Hepatocyte (in vitro differentiated cells): ENCODE data around the gene ERC2. TPM values are rescaled to one million over a fixed set of nuclear protein-coding genes. Genes with fewer than 3 reads are reported as not detected.

ENCODE experiments used
- DNase-seq: peaks from one replicate; pipeline ENCODE4 v3.0.0-alpha.2; 2016; ENCODE audit warnings: low spot score
- H2AFZ ChIP-seq: fragments of 200-600 bp; sonication (generic); 2 replicates; pipeline ENCODE4 v1.6.0; 2016; ENCODE audit warnings: antibody characterized with exemption, mild to moderate bottlenecking
- H3K27ac ChIP-seq: fragments of 200-600 bp; sonication (generic); 2 replicates; pipeline ENCODE4 v1.5.1; 2016; ENCODE audit warnings: mild to moderate bottlenecking
- H3K27me3 ChIP-seq: fragments of 200-600 bp; sonication (generic); 2 replicates; pipeline ENCODE4 v1.6.1; 2016
- H3K36me3 ChIP-seq: fragments of 200-600 bp; sonication (generic); replicated peaks from 2 replicates; pipeline ENCODE4 v1.5.1; 2016; ENCODE audit warnings: low read depth; ENCODE audit not compliant: insufficient read depth
- H3K4me1 ChIP-seq: fragments of 200-600 bp; sonication (generic); 2 replicates; pipeline ENCODE4 v1.5.1; 2016; ENCODE audit warnings: mild to moderate bottlenecking, moderate library complexity; ENCODE audit not compliant: insufficient read depth
- H3K4me2 ChIP-seq: fragments of 200-600 bp; sonication (generic); 2 replicates; pipeline ENCODE4 v1.6.0; 2016
- H3K4me3 ChIP-seq: fragments of 200-600 bp; sonication (generic); 2 replicates; pipeline ENCODE4 v1.5.1; 2016; ENCODE audit warnings: mild to moderate bottlenecking
- H3K79me2 ChIP-seq: fragments of 200-600 bp; sonication (generic); 2 replicates; pipeline ENCODE4 v1.6.0; 2017; ENCODE audit warnings: mild to moderate bottlenecking
- H3K9me2 ChIP-seq: fragments of 200-600 bp; sonication (generic); replicated peaks from 2 replicates; pipeline ENCODE4 v1.6.0; 2017; ENCODE audit warnings: mild to moderate bottlenecking; ENCODE audit not compliant: insufficient read depth
- H3K9me3 ChIP-seq: fragments of 200-600 bp; sonication (generic); 2 replicates; pipeline ENCODE4 v1.5.1; 2016; ENCODE audit warnings: low read depth, mild to moderate bottlenecking
- H4K20me1 ChIP-seq: fragments of 200-600 bp; sonication (generic); 2 replicates; pipeline ENCODE4 v1.6.0; 2016; ENCODE audit warnings: mild to moderate bottlenecking; ENCODE audit not compliant: insufficient read depth, poor library complexity, severe bottlenecking
- EZH2 ChIP-seq: fragments of 200-600 bp; sonication (generic); IDR thresholded peaks from 2 replicates; pipeline ENCODE4 v1.6.1; 2016; ENCODE audit warnings: antibody characterized with exemption, mild to moderate bottlenecking, borderline replicate concordance
- EZH2phosphoT487 ChIP-seq: fragments of 200-600 bp; sonication (generic); IDR thresholded peaks from one replicate; pipeline ENCODE4 v1.6.1; 2018; ENCODE audit warnings: antibody characterized with exemption, mild to moderate bottlenecking, low read depth, moderate library complexity; ENCODE audit not compliant: unreplicated experiment, severe bottlenecking
- WGBS: methylation state at CpG from one replicate; pipeline ENCODE4 v1.1.6; 2016; ENCODE audit warnings: low lambda C conversion rate; ENCODE audit errors: missing lambda C conversion rate; 5-methylcytosine and 5-hydroxymethylcytosine counted together
- polyA plus RNA-seq: library from polyadenylated mRNA; unstranded; fragments of >200 nt; fragmentation: Nextera tagmentation; extraction: Ambion mirVana; gene quantifications from 2 replicates; pipeline ENCODE4 v1.2.1, GENCODE V29; 2016
- total RNA-seq: library from RNA; depleted of rRNA; stranded (reverse); fragments of >200 nt; gene quantifications from 2 replicates; pipeline ENCODE4 v1.2.3, GENCODE V29; 2014
- TF ChIP-seq, protein P1 (sequence below): fragments of 200-600 bp; sonication (generic); IDR thresholded peaks from 2 replicates; pipeline ENCODE4 v1.5.1; 2016; ENCODE audit warnings: antibody characterized with exemption, mild to moderate bottlenecking; ENCODE audit not compliant: poor library complexity

The ERC2 gene
- total and polyA plus RNA-seq, 2 experiments from 2014 or later = 1.2 to 5.3 TPM

DNA sequence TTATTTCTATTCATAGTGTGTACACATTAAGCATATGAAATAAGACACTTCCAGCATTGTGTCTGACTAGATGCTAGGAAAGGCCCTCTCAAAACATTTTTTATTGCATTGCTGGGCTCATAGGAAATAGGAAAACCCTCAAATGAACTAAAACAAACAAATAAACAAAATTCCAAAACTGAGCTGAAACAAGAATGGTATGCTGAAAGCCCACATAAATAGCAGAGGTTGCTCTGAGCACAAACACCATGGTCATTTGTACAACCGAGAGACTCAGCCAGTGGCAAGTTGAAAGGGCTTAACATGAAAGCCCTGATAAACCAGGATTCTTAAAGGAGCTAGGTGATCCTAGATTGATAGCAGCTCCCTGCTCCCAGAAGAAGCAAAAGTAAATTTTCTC, 671.2 kb downstream of the ERC2 start:
- no peak for DNase-seq
- Histone ChIP-seq H3K36me3 (no peaks in the 10 kb centered on the region), H3K4me3 (no peak overlapping the region), H3K9me3 (no peaks in the 10 kb centered on the region), H3K4me2 (no peak overlapping the region), H2AFZ (no peak overlapping the region), H3K27me3 (no peaks in the 10 kb centered on the region), H3K27ac (no peak overlapping the region), H4K20me1 (no peaks in the 10 kb centered on the region), H3K9me2 (no peaks in the 10 kb centered on the region), H3K4me1 (peaks cover 13% of the 10 kb centered on the region), H3K79me2 (no peaks in the 10 kb centered on the region)
- 33% methylated on average over 1 of the region's 1 CpG for WGBS
- TF ChIP-seq, protein P1, sequence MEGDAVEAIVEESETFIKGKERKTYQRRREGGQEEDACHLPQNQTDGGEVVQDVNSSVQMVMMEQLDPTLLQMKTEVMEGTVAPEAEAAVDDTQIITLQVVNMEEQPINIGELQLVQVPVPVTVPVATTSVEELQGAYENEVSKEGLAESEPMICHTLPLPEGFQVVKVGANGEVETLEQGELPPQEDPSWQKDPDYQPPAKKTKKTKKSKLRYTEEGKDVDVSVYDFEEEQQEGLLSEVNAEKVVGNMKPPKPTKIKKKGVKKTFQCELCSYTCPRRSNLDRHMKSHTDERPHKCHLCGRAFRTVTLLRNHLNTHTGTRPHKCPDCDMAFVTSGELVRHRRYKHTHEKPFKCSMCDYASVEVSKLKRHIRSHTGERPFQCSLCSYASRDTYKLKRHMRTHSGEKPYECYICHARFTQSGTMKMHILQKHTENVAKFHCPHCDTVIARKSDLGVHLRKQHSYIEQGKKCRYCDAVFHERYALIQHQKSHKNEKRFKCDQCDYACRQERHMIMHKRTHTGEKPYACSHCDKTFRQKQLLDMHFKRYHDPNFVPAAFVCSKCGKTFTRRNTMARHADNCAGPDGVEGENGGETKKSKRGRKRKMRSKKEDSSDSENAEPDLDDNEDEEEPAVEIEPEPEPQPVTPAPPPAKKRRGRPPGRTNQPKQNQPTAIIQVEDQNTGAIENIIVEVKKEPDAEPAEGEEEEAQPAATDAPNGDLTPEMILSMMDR = no peak
- TF ChIP-seq EZH2phosphoT487 (no peak), EZH2 (no peak)

DNA sequence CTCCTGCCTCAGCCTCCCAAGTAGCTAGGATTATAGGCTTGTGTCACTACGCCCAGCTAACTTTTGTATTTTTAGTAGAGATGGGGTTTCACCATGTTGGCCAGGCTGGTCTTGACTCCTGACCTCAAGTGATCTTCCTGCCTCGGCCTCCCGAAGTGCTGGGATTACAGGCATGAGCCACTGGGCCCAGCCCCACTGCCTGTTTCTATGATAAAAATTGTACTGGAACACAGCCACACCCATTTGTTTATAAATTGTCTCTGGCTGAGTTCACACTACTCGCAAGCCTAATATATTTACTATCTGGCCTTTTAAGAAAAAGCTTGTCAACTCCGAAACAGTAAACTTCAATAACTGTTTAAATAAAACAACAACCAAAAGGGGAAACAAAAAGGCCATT, 671.7 kb downstream of the ERC2 start:
- peaks cover 18% of the 10 kb centered on the region for H3K4me1 ChIP-seq
- peak overlapping the region; percentile 43 for H3K27ac ChIP-seq
- no peak for DNase-seq
- H3K4me3 ChIP-seq = no peak overlapping the region
- H3K79me2 ChIP-seq = no peaks in the 10 kb centered on the region
- no peaks in the 10 kb centered on the region for H3K36me3 ChIP-seq
- TF ChIP-seq EZH2phosphoT487 (no peak), EZH2 (no peak)
- TF ChIP-seq, protein P1 = no peak
- no peak overlapping the region for H3K4me2 ChIP-seq
- no peaks in the 10 kb centered on the region for H3K9me3 ChIP-seq
- no peaks in the 10 kb centered on the region for H3K9me2 ChIP-seq
- WGBS = 52% methylated on average over 5 of the region's 5 CpGs
- no peak overlapping the region for H2AFZ ChIP-seq
- no peaks in the 10 kb centered on the region for H3K27me3 ChIP-seq
- H4K20me1 ChIP-seq = no peaks in the 10 kb centered on the region

DNA sequence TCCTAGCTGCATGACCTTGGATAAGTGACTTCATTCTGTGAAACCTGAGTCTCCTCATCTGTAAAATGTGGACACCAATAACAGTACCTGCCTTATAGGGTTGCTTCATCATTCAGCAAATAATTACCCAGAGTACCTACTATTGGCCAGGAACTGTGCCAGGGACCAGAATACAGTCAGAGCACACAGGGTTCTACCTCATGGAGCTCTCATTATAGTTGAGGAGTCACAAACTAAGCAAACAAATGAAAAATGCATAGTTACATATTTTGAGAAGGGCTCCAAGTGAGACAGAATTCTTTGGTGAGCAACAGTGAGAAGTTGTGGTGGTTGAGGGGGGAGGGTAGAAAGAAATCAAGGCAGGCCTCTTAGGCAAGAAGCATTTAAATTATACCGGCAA, 672.5 kb downstream of the ERC2 start:
- TF ChIP-seq, protein P1 = no peak
- TF ChIP-seq EZH2 (no peak), EZH2phosphoT487 (no peak)
- Histone ChIP-seq H4K20me1 (no peaks in the 10 kb centered on the region), H3K4me2 (peak overlapping the region; percentile 16), H3K27me3 (no peaks in the 10 kb centered on the region), H3K9me2 (no peaks in the 10 kb centered on the region), H3K4me3 (no peak overlapping the region), H3K79me2 (no peaks in the 10 kb centered on the region), H3K27ac (peak overlapping the region; percentile 43), H3K9me3 (no peaks in the 10 kb centered on the region), H3K36me3 (no peaks in the 10 kb centered on the region), H3K4me1 (peaks cover 25% of the 10 kb centered on the region), H2AFZ (no peak overlapping the region)
- DNase-seq = no peak
- WGBS = 96% methylated on average over 1 of the region's 1 CpG

DNA sequence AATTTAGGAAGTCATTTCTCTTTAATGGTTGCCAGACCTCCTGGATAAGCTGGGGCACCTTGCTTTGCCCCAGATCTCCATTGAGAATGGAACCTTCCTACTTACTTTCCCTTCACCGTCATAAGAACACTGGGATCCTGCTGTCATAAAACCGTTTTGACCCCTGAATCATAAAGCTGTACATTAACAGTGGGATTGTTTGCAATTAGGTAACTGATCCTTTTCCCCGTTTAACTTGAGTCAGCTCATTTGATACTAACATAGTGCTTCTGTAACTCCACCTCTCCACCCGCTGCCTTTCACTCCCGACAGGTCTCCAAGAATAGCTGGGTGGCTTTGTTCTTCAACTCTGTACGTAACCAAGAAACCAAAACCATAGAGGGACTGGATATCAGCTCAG, 673.0 kb downstream of the ERC2 start:
- Histone ChIP-seq H3K27ac (peak overlapping the region; percentile 43), H3K4me3 (no peak overlapping the region), H3K9me3 (no peaks in the 10 kb centered on the region), H3K36me3 (no peaks in the 10 kb centered on the region), H3K9me2 (no peaks in the 10 kb centered on the region), H3K79me2 (no peaks in the 10 kb centered on the region), H2AFZ (no peak overlapping the region), H4K20me1 (no peaks in the 10 kb centered on the region), H3K4me2 (peak overlapping the region; percentile 16), H3K27me3 (no peaks in the 10 kb centered on the region), H3K4me1 (peaks cover 28% of the 10 kb centered on the region)
- 61% methylated on average over 6 of the region's 6 CpGs for WGBS
- TF ChIP-seq, protein P1 = no peak
- no peak for TF ChIP-seq EZH2phosphoT487
- peak; percentile 13 for DNase-seq
